Fibroblast of skin of right quadriceps (primary cell): ENCODE data around the gene GAS7.
A peak's percentile ranks its signal among the peaks of the same experiment; 100 is the strongest.

Experiments used
- DNase-seq: peaks from one replicate; pipeline ENCODE4 v3.0.0-alpha.2; 2013

Gene GAS7

GRCh38 chr17:10198509-10199249 lies at the start of gene GAS7:
TSS of gene GAS7 (minus strand) at chr17:10198606.
- DNase-seq, result peak; percentile 57

DNA sequence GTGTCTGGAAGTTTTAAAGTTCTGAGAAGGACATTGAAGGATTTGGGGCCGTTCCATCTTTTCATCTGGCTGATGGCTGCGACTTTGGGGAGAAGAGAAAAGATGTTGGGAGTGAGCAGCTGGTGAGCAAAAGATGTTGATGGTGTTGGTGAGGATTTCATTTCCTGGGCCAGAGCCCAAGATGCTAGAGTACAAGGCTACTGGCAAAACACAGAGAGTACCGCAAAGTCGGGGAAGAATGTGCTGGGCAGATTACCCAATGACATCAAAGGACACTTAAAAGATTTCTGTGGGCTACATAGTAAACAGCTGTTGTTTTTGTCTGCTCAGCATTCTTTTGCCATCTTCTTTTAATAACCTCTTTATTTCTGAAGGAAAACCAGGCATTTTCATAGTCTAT lies 49.4 kb upstream of the GAS7 start:
- peak; percentile 54 for DNase-seq

DNA sequence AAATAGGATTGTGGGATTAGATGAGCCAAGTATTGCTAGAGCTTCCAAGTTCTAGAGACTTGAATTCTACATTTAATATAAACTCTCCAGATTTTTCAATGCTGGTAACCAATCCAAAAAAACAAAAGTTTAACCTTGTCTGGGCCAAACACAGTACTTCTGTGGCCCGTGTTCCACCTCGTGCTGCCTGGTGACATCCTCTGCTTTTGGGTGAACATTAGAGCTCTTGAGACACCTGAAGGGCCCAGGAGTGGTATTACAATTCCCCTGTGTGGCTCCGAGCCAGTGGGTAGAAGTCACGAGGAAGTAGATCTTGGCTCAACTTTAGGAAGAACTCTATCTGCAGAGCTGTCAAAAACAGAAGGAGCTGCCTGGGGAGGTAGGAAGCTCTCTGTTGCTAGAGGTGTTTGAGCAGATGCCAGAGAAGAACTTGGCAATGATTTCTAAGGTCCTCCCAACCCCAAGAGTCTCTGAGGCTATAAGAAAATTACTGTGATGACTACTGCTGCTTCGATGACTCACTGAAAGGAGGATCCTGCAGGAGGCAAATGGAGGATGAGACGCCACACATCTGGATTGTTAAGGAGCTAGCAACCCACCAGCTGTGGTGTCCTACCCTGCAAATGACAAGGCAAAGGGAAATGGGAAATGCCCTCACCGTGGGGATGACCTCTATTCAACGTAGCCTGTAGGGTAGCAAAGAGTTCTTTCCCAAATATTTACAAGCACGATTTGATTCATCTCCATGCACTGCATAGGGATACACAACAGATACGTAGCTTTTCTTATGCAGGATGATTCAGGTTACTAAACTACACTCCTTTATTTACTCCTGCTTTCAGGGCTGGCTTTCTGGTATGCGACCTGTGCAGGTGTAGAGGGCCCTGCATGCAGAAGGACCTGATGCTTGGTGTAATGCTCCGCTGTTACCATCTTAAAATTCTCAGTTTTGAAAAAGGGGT lies 45.8 kb upstream of the GAS7 start:
- peak; percentile 82 for DNase-seq

DNA sequence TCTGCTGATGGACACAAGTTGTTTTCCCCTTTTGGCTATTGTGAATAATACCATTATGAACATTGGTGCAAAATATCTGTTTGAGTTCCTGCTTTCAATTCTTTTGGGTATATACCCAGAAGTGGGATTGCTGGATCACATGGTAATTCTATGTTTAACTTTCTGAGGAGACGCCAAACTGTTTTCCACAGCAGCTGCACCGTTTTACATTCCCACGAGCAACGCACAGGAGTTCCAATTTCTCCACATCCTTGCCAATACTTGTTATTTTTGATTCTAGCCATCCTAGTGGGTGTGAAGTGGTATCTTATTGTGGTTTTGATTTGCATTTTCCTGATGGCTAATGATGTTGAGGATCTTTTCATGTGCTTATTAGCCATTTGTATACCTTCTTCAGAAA lies 43.4 kb upstream of the GAS7 start:
- DNase-seq, result no peak

- DNase-seq, result no peak
These were observed 40.3 kb upstream of the GAS7 start for GRCh38 chr17:10238661-10239060.

DNA sequence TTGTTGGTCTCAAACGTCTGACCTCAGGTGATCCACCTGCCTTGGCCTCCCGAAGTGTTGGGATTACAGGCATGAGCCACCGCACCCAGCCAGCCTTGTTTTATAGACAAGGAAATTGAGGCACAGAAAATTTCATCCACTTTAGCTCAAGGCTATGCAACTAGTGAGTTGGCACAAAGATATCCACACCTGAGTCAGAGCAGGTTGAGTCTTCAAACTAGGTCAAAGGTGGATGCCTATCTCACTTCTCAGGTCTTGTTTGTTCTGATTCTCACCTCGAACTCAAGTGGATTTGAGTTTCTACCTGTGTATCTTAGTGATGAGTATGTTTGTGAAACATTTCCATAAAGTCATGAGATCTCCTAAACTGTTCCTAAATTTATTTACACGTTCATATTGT lies 35.6 kb upstream of the GAS7 start:
- no peak for DNase-seq

GRCh38 chr17:10233161-10233560 lies 34.8 kb upstream of the GAS7 start:
- no peak for DNase-seq

- DNase-seq, result no peak
These were observed 30.8 kb upstream of the GAS7 start for GRCh38 chr17:10229181-10229580.

DNA sequence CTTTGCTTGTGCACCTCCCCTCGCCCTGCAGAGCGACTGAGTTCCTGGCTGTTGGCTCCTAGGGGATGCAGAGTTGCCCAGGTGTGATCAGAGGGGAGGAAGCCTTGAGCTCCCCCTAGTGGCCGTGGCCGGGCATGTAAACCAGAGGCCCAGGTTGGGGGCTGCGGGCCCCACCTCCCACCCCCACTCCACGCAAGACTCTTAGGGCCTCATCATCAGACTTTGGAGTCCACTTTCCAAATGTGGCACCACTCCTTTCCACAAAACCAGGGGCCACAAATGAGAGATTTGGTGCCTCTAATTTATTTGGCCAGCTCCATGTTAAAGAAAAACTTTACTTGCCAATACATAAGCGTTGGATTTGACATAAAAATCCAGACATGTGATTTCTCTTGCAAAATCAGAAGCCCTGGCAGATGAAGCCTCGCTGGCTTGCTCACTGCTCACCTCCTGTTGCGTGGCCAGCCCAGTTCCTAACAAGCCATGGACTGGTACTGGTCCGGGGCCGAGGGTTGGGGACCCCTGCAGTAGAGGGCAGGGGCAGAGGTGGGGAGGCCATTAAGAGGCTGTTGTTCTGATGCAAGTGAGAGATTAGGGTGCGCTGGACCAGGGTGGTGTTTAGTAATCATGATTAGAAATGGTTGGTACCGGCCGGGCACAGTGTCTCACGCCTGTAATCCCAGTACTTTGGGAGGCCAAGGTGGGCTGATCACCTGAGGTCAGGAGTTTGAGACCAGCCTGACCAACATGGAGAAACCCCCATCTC lies 28.7 kb upstream of the GAS7 start:
- peak; percentile 28 for DNase-seq

GRCh38 chr17:10224582-10225195 lies 26.3 kb upstream of the GAS7 start:
- DNase-seq, result no peak

GRCh38 chr17:10219193-10219592 lies 20.8 kb upstream of the GAS7 start:
- no peak for DNase-seq

DNA sequence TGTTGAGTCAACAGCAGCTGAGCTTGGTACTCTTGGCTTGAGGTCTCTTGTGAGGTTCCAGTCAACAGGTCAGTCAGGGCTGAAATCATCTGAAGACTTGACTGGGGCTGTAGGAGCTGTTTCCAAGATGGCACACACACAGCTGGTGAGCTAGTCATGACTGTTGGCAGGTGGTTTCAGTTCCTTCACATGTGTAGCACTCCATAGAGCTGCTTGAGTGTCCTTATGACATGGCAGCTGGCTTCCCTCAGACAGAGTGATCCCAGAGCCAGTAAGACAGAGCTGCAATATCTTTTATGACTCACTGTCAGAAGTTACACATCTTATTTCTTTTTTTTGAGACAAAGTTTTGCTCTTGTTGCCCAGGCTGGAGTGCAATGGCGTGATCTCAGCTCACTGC lies 19.5 kb upstream of the GAS7 start:
- no peak for DNase-seq

GRCh38 chr17:10216213-10216938 lies 18.0 kb upstream of the GAS7 start:
- no peak for DNase-seq

GRCh38 chr17:10215286-10215685 lies 16.9 kb upstream of the GAS7 start:
- no peak for DNase-seq

- no peak for DNase-seq
These were observed 13.3 kb upstream of the GAS7 start for GRCh38 chr17:10211666-10212065.

GRCh38 chr17:10210151-10210574 lies 11.8 kb upstream of the GAS7 start:
- peak; percentile 63 for DNase-seq

GRCh38 chr17:10208604-10209193 lies 10.3 kb upstream of the GAS7 start:
- no peak for DNase-seq

DNA sequence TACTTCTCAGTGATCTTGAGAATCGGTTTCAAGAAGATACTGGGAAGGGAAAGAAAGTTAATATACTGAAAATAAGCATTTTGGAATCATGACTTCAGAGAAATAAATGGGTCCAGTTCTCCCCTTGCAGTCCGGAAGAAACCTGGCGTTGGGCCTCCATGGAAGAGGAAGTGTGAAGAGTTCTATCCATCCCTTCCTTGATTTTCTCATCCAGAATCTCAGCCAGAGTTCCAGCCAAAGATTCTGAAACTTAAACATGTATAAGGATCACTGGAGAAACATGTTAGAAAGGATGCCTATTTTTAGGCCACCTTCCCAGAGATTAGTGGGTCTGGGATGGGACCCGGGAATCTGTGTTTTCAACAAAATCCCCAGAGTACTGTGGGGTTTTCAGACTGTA lies 8.7 kb upstream of the GAS7 start:
- DNase-seq, result no peak

GRCh38 chr17:10205549-10206185 lies 7.3 kb upstream of the GAS7 start:
- DNase-seq, result no peak

GRCh38 chr17:10201680-10202079 lies 3.3 kb upstream of the GAS7 start:
- no peak for DNase-seq

GRCh38 chr17:10200645-10201044 lies 2.2 kb upstream of the GAS7 start:
- no peak for DNase-seq
